GM18907 (cell line): ENCODE measurements around the gene DIRAS1.
"Not testable (repeated sequence)": the region's sequence is repeated elsewhere in the genome, so short reads cannot be mapped to it uniquely, and the experiment has no call there.

Experiments
- ATAC-seq: cut with Tn5 transposase; IDR thresholded peaks from one replicate; pipeline ENCODE4 v1.9.1; 2021; ENCODE audit warnings: mild to moderate bottlenecking, moderate library complexity; ENCODE audit not compliant: unreplicated experiment

The DIRAS1 gene

GRCh38 chr19:2714102-2714501 is 7.1 kb downstream of the DIRAS1 start:
- not testable (repeated sequence) for ATAC-seq

DNA sequence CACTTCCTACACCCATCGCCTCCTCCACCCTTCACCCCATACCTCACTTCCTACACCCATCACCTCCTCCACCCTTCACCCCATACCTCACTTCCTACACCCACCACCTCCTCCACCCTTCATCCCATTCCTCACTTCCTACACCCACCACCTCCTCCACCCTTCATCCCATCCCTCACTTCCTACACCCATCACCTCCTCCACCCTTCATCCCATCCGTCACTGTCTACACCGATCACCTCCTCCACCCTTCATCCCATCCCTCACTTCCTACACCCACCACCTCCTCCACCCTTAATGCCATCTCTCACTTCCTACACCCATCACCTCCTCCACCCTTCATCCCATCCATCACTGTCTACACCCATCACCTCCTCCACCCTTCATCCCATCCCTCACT is 8.0 kb downstream of the DIRAS1 start:
- ATAC-seq: not testable (repeated sequence)

DNA sequence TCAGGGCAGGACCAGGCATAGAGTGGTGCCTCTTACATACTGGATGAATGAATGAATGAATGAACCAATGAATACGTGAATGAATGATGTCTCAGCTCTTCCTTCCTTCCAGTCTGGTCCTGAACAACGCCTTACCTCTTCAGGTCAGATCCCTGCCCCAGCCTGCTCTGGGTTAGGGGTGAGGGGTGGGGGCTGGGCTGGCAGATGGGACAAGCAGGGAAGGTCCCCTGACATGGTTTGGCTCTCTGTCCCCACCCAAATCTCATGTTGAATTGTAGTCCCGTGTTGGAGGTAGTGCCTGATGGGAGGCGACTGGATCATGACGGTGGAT is 9.3 kb downstream of the DIRAS1 start:
- no peak for ATAC-seq

DNA sequence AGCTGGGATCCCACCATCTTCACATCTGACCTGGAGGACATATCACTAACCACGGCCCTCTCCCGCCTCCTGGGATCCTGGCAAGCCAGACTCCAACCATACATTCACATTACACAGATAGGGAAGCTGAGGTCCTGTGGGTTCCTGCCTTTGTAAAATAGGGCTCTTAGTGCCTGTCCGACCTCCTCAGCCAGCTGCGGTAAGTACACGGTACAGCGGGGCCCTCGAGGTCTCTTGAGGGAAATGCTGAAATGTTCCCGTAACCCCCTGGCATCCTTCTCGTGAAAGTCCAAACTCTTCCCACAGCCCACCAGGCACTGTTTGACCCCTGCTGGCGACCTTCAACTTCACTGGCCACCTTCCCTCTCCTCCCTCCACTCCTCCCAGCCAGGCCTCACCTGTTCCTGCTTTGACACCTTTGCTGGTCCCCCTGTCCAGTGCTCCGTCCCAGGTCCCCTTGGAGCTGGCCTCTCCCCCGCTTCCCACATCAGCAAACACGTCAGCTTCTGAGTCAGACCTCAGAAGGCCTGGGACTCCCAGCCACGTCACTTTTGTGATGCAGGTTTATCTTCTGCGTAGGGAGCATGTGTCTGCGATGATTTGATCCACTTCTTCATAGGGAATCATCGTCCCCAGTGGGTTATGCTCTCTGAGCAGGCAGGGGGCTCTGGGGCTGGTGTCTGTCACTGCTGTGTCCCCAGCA is 9.8 kb downstream of the DIRAS1 start:
- ATAC-seq: no peak

DNA sequence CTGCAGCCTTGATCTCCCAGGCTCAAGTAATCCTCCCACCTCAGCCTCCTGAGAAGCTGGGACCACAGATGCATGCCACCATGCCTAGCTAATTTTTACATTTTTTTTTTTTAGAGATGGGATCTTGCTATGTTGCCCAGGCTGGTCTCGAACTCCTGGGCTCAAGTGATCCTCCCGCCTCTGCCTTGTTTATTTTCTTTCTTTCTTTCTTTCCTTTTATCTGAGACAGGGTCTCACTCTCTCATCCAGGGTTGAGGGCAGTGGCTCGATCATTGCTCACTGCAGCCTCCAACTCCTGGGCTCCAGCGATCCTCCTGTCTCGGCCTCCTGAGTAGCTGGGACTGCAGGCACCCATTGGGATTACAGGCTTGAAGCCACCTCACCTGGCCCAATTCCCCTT is 14.9 kb downstream of the DIRAS1 start:
- ATAC-seq: no peak

GRCh38 chr19:2703691-2704216 is 17.4 kb downstream of the DIRAS1 start:
- no peak for ATAC-seq

DNA sequence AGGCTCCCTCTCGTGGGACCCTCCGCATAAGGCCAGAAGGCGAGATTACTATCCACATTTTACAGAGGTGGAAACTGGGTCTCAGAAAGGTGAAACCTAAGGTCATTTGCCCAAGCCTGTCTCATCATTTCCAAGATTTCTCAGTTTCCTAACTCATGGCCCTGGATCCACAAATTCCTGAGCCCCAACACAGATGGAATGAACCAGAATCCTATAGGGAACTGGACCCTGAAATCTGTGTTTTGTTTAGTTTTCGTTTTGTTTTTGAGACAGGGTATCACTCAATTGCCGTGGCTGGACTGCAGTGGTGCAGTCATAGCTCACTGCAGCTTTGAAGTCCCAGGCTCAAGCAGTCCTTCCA is 18.1 kb downstream of the DIRAS1 start:
- ATAC-seq: no peak

DNA sequence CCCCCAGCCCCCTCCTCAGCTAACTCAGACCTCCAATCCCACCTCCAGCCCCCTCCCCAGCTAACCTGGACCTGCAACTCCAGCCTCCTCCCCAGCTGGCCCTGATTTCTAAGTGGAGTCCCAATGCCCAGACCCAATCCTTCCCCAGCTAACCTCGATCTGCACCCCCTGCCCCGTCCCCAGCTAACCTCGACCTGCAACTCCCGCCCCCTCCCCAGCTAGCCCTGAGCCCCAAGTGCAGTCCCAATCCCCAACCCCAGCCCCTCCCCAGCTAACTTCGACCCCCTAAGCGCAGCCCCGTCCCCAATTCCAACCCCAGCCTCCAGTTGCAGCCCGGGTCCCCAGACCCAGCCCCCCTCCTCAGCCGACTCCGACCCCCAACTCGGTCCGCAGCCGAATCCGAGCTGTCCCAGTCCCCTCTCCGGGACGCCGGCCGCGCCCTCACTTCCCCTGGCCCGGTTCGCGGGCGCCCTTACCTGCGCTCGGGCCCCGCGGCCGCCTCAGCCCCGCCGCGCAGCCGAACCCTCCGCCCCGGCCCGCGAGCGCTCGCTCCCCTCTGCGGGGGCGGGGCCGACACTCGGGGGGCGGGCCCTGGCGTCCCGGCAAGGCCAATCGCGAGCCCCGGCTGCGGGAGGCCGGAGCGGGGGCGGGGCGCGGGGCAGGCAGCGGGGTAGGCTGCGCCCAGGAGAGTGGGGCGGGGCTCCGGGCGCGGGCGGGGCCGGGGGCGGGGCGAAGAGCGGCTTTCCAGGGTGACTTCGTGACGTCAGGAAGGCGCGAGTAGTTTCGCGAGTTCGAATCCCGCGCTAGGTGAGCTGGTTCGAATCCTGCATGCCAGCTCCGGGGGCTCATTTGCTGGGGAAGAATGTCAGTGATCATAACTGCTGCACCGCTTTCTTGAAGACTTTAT is 18.7 kb downstream of the DIRAS1 start, which contains the start of gene GNG7:
Gene GNG7, minus strand, starts transcription at position 525 of the 907 bp plus-strand sequence. CDS start 182,006 bp downstream, outside the sequence.
- ATAC-seq: peak; percentile 66

- no peak for ATAC-seq
Measured at GRCh38 chr19:2701361-2702169, 19.6 kb downstream of the DIRAS1 start.

- ATAC-seq: no peak
Measured at GRCh38 chr19:2700660-2701360, 20.4 kb downstream of the DIRAS1 start.

DNA sequence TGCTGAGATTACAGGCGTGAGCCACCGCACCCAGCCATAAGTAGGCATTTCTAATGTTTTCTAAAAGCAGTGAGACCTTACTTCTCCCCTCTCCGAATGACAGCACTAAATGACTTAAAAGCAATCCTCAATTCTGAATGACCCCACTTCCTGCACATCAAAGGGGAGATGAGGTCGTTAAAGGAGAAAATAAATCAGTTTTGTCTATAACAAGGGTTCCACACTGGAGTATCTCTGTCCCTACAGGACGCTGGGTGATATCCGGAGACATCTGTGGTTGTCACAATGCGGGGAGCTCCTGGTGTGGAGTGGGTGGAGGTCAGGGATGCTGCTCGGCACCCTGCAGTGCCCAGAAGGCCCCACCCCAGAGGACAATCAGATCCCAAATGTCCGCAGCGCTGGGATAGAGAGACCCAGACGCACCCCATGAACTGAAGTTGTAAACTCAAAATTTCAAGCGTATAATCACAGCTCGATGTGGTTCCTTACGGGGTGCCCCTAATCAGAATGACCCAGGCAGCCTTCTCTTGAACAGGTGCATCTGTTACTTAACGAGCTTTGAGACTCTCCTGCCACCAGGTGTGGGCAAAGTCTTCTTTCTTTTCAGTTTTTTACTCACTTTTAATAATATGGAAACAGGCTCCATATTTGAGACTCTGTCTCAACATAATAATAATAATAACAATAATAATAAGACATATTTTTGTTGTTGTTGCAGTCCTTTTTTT is 21.6 kb downstream of the DIRAS1 start:
- ATAC-seq: no peak

DNA sequence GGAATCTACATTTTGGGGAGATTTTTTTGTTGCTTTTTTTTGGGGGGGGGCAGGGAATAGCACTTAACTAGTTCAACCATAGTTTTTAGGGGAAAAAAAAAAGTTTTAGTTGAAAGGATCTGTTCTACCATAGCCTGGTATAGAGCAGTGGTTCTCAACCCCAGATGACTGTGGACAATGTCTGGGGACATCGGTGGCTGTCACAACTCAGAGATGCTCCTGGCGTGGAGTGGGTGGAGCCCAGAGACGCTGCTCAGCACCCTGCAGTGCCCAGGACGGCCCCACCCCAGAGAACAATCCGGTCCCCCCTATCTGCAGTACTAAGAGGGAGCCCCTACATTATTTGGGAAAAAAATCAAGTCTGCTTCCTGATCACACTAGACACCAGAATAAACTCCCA is 27.0 kb downstream of the DIRAS1 start:
- ATAC-seq: no peak

DNA sequence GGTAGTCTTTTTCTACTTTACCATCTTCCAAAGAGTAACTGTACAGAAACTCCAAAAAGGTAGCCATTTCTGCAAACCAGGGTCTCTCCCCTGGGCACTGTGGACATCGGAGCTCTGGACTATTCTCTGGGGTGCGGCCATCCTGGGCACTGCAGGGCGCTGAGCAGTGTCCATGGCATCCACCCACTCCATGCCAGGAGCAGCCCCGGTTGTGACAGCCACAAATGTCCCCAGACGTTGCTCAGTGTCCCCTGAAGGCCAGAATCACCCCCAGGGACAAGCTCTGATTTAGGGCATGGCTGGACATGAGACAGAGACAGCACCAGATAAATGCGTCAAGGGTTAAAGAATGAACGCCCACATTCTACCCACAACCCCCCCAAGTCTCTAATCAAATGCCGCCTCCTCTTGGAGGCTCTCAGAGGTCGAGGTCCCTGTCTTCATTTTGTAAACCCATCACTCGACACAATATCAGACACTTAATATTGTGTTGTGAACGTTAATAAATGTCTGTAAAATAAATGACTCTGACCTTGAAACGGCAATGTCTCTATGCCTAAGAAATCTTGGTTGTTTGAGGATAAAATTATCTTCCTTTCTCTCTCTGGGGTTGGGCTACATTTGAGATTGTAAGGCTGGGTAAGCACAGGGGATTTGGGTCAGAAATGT is 27.5 kb downstream of the DIRAS1 start:
- no peak for ATAC-seq

DNA sequence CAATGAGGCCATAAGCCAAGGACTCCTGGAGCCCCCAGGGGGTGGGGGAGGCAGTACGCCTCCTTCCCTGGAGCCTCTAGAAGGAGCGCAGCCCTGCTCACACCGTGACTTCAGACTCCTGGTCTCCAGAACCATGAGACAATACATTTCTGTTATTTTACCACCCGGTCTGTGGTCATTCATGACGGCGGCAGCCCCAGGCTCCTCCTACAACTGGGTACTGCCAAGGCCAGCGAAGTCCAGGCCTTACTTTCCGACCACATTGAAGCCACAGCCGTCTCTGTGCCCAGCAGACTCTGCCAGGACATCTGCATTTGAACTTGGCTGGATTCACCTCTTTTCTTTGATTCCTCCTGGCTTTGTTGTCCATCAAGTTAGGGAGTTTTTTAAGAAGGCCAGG is 29.2 kb downstream of the DIRAS1 start:
- ATAC-seq: no peak

GRCh38 chr19:2690856-2691255 is 30.3 kb downstream of the DIRAS1 start:
- ATAC-seq: no peak

GRCh38 chr19:2686360-2686759 is 34.8 kb downstream of the DIRAS1 start:
- ATAC-seq: no peak

- ATAC-seq: no peak
Measured at GRCh38 chr19:2685204-2685704, 35.9 kb downstream of the DIRAS1 start.

DNA sequence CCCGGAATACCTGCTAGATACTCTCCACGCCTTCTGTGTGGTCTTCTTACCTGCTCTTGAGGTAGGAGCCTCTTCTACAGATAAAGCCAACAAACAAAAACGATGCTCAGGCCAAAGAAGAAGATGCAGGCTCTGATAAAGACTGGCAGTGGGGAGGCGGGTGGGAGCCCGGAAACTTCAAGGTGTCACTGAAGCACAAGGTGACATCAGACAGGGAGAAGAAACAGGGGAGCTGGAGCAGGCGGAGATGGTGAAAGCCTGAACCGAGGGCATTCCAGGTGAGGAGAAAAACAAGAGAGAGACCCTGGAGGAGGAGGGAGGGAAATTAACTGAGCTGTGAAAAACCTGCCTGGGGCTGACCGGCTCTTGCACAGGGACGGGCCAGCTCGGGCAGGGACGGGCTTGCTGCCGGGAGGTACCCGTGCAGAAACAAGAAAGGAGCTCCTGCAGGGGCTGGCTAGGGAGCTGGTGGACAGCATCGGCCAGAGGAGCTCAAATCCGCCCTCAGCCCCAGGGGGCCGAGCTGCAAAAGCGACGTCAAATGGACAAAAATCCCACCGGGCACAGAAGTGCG is 37.7 kb downstream of the DIRAS1 start:
- ATAC-seq: no peak

DNA sequence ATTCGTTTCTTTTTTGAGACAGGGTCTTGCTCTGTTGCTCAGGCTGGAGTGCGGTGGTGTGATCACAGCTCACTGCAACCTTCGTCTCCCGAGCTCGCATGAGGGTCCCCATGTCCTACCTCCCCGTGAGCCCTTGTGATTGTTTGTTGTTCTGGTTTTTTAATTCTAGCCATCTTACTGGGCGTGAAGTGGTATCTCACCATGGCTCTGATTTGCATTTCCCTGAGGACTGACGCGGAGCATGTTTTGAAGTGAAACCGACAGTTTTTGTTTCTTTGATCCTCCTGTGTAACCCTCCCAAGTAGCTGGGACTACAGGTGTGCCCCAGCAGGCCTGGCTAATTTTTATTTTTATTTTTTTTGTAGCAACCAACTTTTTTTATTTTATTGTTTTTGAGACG is 40.4 kb downstream of the DIRAS1 start:
- no peak for ATAC-seq
